ENCODE measurements around the gene OSBPL2.

OSBPL2 gene

DNA sequence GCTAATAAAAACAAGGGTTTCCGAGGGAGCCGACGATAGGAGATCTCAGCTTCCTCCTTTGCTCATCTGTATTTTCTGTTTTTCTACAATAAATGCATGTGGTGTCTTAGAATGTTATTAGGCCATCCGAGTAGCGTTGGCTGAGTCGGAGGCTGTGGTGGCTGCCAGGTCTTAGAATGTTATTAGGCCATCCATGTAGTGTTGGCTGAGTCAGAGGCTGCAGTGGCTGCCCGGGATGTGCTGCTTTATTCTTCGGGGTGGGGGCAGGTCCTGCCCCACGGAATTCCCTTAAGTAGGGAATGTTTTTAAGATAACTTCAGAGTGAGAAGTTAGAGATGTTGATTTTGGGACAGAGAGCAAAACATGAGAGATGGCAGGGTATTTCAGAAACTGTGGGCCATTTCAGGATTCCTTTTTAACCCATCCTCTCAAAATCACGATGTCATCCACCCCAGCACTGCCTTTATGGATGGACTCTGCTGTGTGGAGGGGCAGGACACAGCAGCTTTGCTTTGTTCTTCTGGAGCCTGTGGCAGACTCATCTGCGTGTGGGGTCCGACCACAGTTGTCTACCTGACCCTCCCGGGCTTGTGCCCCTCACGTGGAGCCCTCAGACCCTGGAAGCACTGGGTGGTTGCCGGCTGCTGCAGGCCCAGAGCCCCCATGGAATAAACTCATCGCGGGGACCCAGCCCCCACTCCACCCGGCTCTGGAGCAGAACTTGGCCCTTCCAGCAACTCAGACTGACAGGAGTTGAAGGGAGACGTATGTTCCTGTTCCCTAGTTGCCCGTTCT, 20.4 kb downstream of the OSBPL2 start:
- DNase-seq (ENCODE audit: low read depth, low spot score) = no peak
- no peaks in the 10 kb centered on the region for H3K36me3 ChIP-seq (ENCODE audit: insufficient read depth, low read length)

DNA sequence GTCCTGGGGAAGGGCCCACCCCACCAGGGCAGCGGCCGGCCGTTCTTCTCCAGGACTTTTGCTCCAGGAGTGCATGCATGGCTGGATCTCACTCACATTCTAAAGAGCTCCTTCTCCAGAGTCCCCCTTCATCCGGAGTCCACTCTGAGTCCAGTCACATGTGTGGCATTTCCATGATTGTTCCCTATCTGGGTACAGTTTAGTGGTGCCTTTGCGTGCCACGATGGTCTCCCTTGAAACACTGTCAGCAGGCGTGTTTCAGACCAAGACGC, 20.9 kb downstream of the OSBPL2 start:
- no peaks in the 10 kb centered on the region for H3K36me3 ChIP-seq (ENCODE audit: insufficient read depth, low read length)
- no peak for DNase-seq (ENCODE audit: low read depth, low spot score)
- H3K27ac ChIP-seq = no peak overlapping the region
- H3K4me3 ChIP-seq = no peak overlapping the region
- H3K9ac ChIP-seq (ENCODE audit: insufficient read length) = no peak overlapping the region
- TF ChIP-seq EZH2 (IDR thresholded peaks at IDR 0.05) = no peak
- no peak for TF ChIP-seq FOXP2 (optimal IDR thresholded peaks at IDR 0.05; ENCODE audit: control extremely low read depth, extremely low read length, insufficient read depth)
- no peak for TF ChIP-seq POLR2AphosphoS5 (IDR thresholded peaks at IDR 0.05; ENCODE audit: borderline replicate concordance, low read depth, low read length)
- H3K9me3 ChIP-seq (ENCODE audit: low read depth, low read length) = no peaks in the 10 kb centered on the region

More for the DNA sequence above, 20.4 kb downstream of the OSBPL2 start:
- TF ChIP-seq FOXP2 (optimal IDR thresholded peaks at IDR 0.05; ENCODE audit: control extremely low read depth, extremely low read length, insufficient read depth) = no peak
- no peak for TF ChIP-seq EZH2 (IDR thresholded peaks at IDR 0.05)
- no peak for TF ChIP-seq POLR2AphosphoS5 (IDR thresholded peaks at IDR 0.05; ENCODE audit: borderline replicate concordance, low read depth, low read length)
- Histone ChIP-seq H3K27ac (no peak overlapping the region), H3K4me3 (no peak overlapping the region), H3K9ac (ENCODE audit: insufficient read length) (no peak overlapping the region), H3K9me3 (ENCODE audit: low read depth, low read length) (no peaks in the 10 kb centered on the region)

DNA sequence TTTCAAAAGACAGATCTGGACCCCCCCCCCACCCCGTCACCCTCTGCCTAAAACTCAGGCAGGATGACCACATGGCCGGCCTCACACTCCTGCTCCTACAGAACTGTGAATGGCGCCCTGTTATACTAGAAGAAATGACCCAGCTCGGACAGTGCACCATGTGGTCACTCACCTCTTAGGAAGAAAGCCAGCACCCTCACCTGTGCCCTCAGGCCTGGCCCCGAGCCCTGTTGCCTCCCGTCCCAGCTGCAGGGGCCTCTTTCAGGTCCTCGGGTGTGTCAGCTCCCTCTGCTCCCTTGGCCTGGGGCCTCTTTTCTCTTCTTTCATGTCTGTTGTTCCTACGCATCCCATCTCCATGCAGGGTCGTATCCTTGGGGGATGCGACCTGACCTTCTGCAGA, 23.7 kb downstream of the OSBPL2 start:
- Histone ChIP-seq H3K9ac (ENCODE audit: insufficient read length) (no peak overlapping the region), H3K4me3 (no peak overlapping the region), H3K27ac (no peak overlapping the region), H3K36me3 (ENCODE audit: insufficient read depth, low read length) (peaks cover 3% of the 10 kb centered on the region; the same call in 1 of the 2 replicates), H3K9me3 (ENCODE audit: low read depth, low read length) (no peaks in the 10 kb centered on the region)
- TF ChIP-seq EZH2 (IDR thresholded peaks at IDR 0.05) (no peak), FOXP2 (optimal IDR thresholded peaks at IDR 0.05; ENCODE audit: control extremely low read depth, extremely low read length, insufficient read depth) (no peak), POLR2AphosphoS5 (IDR thresholded peaks at IDR 0.05; ENCODE audit: borderline replicate concordance, low read depth, low read length) (no peak)
- DNase-seq (ENCODE audit: low read depth, low spot score) = no peak

DNA sequence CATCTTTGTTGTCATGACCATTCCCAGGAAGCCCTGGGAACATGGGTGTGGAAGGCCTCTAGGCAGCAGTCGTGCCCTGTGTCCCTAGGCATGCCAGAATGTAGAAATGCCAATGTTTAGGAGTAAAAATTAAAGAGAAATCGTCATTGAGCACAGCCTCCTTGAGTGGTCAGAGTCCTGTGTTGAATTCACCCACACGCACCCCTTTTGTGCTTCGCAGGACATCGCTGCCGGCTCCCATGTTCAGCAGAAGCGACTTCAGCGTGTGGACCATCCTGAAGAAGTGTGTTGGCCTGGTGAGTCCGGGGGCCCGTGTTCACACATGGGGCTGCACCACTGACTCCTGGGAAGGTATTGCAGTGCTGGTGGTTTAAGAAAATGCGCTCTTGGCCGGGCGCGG, 25.1 kb downstream of the OSBPL2 start:
- no peaks in the 10 kb centered on the region for H3K9me3 ChIP-seq (ENCODE audit: low read depth, low read length)
- no peak overlapping the region for H3K9ac ChIP-seq (ENCODE audit: insufficient read length)
- H3K36me3 ChIP-seq (ENCODE audit: insufficient read depth, low read length) = peaks cover 3% of the 10 kb centered on the region; the same call in 1 of the 2 replicates
- TF ChIP-seq EZH2 (IDR thresholded peaks at IDR 0.05) (no peak), FOXP2 (optimal IDR thresholded peaks at IDR 0.05; ENCODE audit: control extremely low read depth, extremely low read length, insufficient read depth) (no peak), POLR2AphosphoS5 (IDR thresholded peaks at IDR 0.05; ENCODE audit: borderline replicate concordance, low read depth, low read length) (no peak)
- H3K4me3 ChIP-seq = no peak overlapping the region
- H3K27ac ChIP-seq = no peak overlapping the region
- no peak for DNase-seq (ENCODE audit: low read depth, low spot score)

DNA sequence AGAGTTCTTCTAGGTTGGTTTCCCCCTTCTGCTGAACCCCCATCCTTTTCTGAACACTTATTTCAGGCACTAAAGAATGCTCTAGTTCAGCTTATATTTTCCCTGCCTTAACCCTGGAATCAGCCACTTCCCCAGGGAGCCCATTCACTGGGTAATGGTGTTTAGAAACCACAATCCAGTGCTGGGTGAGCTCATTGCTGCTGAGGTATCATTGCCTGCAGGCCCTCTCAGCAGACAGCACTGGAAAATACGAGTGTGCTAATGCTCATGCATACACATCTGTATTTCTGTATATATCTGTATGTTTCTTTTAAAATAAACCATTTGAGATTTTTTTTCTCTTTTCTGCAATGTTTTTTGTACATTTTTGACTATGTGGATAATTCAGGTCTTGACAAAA, 27.0 kb downstream of the OSBPL2 start:
- H3K27ac ChIP-seq = no peak overlapping the region
- H3K9ac ChIP-seq (ENCODE audit: insufficient read length) = no peak overlapping the region
- no peak for DNase-seq (ENCODE audit: low read depth, low spot score)
- TF ChIP-seq EZH2 (IDR thresholded peaks at IDR 0.05) (no peak), POLR2AphosphoS5 (IDR thresholded peaks at IDR 0.05; ENCODE audit: borderline replicate concordance, low read depth, low read length) (no peak), FOXP2 (optimal IDR thresholded peaks at IDR 0.05; ENCODE audit: control extremely low read depth, extremely low read length, insufficient read depth) (no peak)
- no peak overlapping the region for H3K4me3 ChIP-seq
- H3K36me3 ChIP-seq (ENCODE audit: insufficient read depth, low read length) = peaks cover 3% of the 10 kb centered on the region; the same call in 1 of the 2 replicates
- H3K9me3 ChIP-seq (ENCODE audit: low read depth, low read length) = no peaks in the 10 kb centered on the region

DNA sequence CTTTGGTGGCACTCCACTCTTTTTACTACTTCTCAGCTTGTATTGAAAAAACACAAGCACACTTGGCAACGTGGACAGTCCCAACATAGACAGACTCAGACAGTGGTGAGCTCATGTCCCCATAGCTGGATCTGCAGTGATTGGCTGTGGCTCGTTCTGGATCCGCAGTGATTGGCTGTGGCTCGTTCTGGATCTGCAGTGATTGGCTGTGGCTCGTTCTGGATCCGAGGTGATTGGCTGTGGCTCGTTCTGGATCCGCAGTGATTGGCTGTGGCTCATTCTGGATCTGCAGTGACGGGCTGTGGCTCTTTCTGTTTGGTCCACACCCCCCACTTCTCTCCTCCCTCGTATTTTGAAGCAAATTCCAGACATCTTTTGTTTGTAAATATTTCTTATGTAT, 28.0 kb downstream of the OSBPL2 start:
- TF ChIP-seq POLR2AphosphoS5 (IDR thresholded peaks at IDR 0.05; ENCODE audit: borderline replicate concordance, low read depth, low read length) (no peak), FOXP2 (optimal IDR thresholded peaks at IDR 0.05; ENCODE audit: control extremely low read depth, extremely low read length, insufficient read depth) (no peak), EZH2 (IDR thresholded peaks at IDR 0.05) (no peak)
- Histone ChIP-seq H3K36me3 (ENCODE audit: insufficient read depth, low read length) (peaks cover 3% of the 10 kb centered on the region; the same call in 1 of the 2 replicates), H3K27ac (no peak overlapping the region), H3K9ac (ENCODE audit: insufficient read length) (no peak overlapping the region), H3K4me3 (no peak overlapping the region), H3K9me3 (ENCODE audit: low read depth, low read length) (no peaks in the 10 kb centered on the region)
- DNase-seq (ENCODE audit: low read depth, low spot score) = no peak

DNA sequence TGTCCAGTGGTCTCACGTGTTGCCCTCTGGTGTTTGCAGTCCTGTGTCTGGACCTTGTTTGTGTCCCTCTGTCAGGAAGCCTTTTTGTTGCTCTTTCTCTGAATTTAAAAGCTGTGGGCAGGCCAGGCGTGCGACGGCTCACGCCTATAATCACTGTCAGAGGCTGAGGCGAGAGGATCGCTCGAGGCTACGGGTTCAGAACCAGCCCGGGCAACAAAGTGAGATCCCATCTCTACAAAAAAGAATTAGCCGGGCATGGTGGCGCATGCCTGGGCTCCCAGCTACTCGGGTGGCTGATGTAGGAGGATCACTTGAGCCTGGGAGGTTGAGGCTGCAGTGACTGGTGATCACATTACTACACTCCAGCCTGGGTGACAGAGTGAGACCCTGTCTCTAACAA, 28.5 kb downstream of the OSBPL2 start:
- no peaks in the 10 kb centered on the region for H3K9me3 ChIP-seq (ENCODE audit: low read depth, low read length)
- DNase-seq (ENCODE audit: low read depth, low spot score) = no peak
- H3K4me3 ChIP-seq = no peak overlapping the region
- H3K9ac ChIP-seq (ENCODE audit: insufficient read length) = no peak overlapping the region
- H3K36me3 ChIP-seq (ENCODE audit: insufficient read depth, low read length) = peaks cover 3% of the 10 kb centered on the region; the same call in 1 of the 2 replicates
- TF ChIP-seq POLR2AphosphoS5 (IDR thresholded peaks at IDR 0.05; ENCODE audit: borderline replicate concordance, low read depth, low read length) = no peak
- TF ChIP-seq FOXP2 (optimal IDR thresholded peaks at IDR 0.05; ENCODE audit: control extremely low read depth, extremely low read length, insufficient read depth) = no peak
- TF ChIP-seq EZH2 (IDR thresholded peaks at IDR 0.05) = no peak
- no peak overlapping the region for H3K27ac ChIP-seq

DNA sequence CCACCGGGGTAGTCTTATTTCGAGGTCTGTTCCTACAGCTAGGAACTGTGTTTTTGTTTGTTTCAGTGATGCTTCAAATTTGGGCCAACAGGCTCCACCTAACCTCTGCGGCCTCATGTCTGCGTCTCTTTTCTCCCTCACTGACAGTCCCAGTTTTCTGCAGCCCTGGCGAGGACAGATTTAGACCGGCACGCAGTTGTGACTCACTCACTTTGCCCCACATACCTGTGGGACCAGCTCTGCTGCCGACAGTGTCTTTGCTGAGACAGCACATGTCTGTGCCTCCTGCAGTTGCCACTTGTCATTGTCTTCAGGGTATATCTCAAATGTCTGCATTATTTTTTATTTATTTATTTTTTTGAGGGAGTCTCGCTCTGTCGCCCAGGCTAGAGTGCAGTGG, 29.2 kb downstream of the OSBPL2 start:
- TF ChIP-seq POLR2AphosphoS5 (IDR thresholded peaks at IDR 0.05; ENCODE audit: borderline replicate concordance, low read depth, low read length) (no peak), EZH2 (IDR thresholded peaks at IDR 0.05) (no peak), FOXP2 (optimal IDR thresholded peaks at IDR 0.05; ENCODE audit: control extremely low read depth, extremely low read length, insufficient read depth) (no peak)
- H3K4me3 ChIP-seq = no peak overlapping the region
- no peak for DNase-seq (ENCODE audit: low read depth, low spot score)
- H3K36me3 ChIP-seq (ENCODE audit: insufficient read depth, low read length) = peaks cover 3% of the 10 kb centered on the region; the same call in 1 of the 2 replicates
- no peak overlapping the region for H3K9ac ChIP-seq (ENCODE audit: insufficient read length)
- no peak overlapping the region for H3K27ac ChIP-seq
- H3K9me3 ChIP-seq (ENCODE audit: low read depth, low read length) = no peaks in the 10 kb centered on the region
